Uterus (tissue), 2 donors: Measurements from ENCODE around the gene KRTAP10-10.

Experiments
- POLR2A ChIP-seq, 2 donors: fragments of 450-650 bp; IDR thresholded peaks; one replicate each; pipeline ENCODE4 v1.6.1; 2016; ENCODE audit warnings: antibody characterized with exemption in 2 of 2, mild to moderate bottlenecking in 1 of 2, moderate library complexity in 1 of 2
- TF ChIP-seq, protein P1 (sequence below), 4 experiments: fragments of 200-600 bp in 2 of 4; fragments of 450-650 bp in 2 of 4; sonication (generic) in 2 of 4; IDR thresholded peaks; one replicate each; pipeline ENCODE4 v1.5.1; 2016 to 2019; ENCODE audit warnings: antibody characterized with exemption in 4 of 4, mild to moderate bottlenecking in 2 of 4, moderate library complexity in 1 of 4

DNA sequence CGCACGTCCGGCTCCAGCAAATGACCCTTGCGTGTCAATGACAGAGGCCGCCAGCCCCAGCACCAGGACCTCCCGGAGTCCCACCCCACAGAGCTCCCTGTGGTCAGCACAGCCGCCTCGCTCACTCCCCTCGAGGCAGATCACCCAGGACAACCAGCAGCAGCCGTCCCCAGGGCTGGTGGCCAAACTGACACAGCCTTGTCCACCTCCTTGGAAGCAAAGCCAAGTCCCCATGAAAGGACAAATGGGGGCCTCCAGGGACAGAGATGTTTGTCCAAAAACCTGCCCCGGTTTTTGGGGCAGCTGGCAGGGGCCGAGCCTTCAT is 2.1 kb downstream of the KRTAP10-10 start:
- no peak for TF ChIP-seq POLR2A (IDR thresholded peaks at IDR 0.05)
- TF ChIP-seq, protein P1, sequence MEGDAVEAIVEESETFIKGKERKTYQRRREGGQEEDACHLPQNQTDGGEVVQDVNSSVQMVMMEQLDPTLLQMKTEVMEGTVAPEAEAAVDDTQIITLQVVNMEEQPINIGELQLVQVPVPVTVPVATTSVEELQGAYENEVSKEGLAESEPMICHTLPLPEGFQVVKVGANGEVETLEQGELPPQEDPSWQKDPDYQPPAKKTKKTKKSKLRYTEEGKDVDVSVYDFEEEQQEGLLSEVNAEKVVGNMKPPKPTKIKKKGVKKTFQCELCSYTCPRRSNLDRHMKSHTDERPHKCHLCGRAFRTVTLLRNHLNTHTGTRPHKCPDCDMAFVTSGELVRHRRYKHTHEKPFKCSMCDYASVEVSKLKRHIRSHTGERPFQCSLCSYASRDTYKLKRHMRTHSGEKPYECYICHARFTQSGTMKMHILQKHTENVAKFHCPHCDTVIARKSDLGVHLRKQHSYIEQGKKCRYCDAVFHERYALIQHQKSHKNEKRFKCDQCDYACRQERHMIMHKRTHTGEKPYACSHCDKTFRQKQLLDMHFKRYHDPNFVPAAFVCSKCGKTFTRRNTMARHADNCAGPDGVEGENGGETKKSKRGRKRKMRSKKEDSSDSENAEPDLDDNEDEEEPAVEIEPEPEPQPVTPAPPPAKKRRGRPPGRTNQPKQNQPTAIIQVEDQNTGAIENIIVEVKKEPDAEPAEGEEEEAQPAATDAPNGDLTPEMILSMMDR (IDR thresholded peaks at IDR 0.05), result no peak
